AG08395 (cell line): ENCODE results near the gene GRM2.

ENCODE experiments used
- DNase-seq: peaks from one replicate; pipeline ENCODE4 v3.0.0; 2012; ENCODE audit warnings: mixed read lengths, low spot score

Gene GRM2

GRCh38 chr3:51706788-51707731 is at the start of gene GRM2:
GRM2 (plus strand) TSS chr3:51707068; CDS start chr3:51708984, 1,916 bp downstream.
- peak; percentile 92 for DNase-seq

DNA sequence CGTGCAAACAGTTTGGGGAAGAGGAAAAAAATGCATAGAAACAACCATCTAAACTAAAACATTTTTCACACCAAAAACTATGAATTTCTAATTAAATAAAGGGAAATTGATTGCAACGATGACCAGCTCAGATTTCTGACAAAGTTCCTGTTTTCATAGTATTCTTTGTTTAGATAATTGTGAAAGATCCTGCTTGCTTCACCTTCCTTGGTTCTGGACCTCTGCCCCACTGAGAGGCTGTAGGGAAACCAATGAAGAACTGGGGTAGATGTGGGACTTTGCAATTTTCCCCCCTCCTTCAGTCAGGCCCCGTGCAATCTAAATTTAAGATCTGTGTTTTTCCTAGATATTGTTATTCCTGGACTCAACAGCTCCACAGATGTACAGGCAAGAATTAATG is 49.6 kb upstream of the GRM2 start:
- no peak for DNase-seq

DNA sequence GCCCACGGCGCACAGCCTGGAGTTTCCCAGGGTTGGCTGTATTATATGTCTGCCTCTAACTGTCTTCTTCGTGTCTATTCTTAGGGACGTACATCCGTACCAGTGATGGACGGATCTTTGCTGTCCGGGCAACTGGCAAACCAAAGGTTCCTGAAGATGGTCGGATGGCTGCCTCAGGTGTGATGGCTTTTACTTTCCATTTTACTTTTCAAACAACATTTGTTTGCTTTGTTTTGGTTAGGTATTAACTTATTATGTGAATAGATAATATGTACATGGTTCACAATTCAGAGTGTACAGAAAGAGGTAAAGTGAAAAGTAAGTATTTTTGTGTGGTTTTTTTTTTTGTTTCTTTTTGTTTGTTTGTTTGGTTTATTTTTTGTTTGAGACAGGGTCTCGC is 46.9 kb upstream of the GRM2 start:
- no peak for DNase-seq

- no peak for DNase-seq
These were observed 44.4 kb upstream of the GRM2 start for GRCh38 chr3:51662456-51662855.

- peak; percentile 16 for DNase-seq
These were observed 38.1 kb upstream of the GRM2 start for GRCh38 chr3:51668756-51669155.

DNA sequence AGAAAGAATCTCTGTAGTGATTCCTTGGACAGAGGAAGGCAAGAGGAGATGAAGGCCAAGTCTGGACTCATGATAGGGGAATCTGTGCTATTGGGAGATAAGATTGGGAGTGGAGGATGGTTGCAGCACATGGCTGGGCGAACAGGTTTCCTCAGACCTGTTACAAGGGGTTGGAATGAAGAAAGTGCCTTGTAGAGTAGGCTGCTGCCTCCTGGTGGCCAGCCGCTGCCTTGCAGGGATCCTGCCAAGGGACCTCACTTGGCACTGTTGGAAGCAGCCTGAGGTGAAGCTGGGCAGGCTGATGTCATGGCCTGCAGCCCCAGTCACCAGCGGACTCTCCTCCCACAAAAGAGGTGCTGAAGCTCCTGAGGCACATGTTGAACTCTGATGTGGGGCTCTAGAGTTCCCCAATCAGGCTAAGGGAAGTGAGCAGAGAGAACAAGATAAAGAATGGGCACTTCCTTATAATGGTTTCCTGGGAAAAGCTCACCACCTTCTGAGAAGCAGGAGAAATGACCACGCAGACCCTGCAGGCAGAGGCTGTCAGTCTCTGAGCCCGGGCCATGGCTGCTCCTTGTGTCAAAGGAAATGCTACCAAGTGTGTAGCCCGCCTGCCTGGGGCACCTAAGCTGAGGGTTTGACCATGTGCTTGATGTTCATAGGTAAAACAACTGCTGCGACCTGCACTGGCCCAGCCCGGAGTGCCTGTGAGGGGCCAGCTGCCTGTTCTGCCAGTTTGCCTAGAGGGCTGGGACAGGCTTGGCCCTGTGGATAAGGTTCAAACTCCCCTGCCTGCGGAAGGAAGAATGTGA is 37.4 kb upstream of the GRM2 start:
- peak; percentile 83 for DNase-seq

DNA sequence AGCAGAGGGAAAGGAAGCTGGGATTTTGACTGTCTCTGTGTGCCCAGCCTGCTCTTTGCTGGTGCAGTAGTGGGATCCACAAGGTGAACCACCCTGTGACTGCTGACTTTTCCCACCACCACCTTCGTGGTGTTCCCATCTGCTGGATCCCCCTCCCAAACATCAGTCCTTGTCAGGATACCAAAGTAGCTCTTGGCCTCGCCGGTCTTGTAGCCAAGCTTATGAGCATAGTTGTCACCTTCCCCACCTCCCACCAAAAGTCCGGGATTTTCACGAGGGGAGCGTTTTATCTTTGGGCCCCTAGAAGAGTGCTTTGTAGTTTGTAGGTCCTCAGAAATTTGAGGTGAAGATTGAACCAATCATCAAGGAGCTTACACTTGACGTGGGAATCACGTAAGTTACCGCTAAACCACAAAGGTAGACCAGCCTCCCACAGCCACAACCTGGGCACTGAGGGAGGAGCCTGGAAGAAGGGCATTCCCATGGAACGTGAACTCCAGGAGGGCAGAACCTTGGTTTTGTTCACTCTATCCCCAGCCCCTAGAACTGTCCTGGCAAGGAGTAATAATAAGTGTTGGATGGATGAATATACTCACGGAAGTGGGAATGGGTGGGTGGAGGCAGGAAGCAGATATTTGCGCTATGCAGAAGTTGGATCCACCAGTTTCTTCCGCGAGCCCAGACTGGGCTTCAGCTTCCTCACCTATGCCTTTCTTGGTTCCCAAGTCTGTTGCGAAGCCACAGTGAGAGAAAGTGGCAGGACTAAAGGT is 36.6 kb upstream of the GRM2 start:
- DNase-seq: no peak

GRCh38 chr3:51670823-51671733 is 35.8 kb upstream of the GRM2 start, which contains the start of gene TEX264:
TEX264 (plus strand) TSS chr3:51671252; CDS start chr3:51674305, 3,053 bp downstream.
- DNase-seq: peak; percentile 99

GRCh38 chr3:51671734-51672475 is 35.0 kb upstream of the GRM2 start:
- DNase-seq: peak; percentile 81

GRCh38 chr3:51673181-51673801 is 33.6 kb upstream of the GRM2 start:
- DNase-seq: no peak

DNA sequence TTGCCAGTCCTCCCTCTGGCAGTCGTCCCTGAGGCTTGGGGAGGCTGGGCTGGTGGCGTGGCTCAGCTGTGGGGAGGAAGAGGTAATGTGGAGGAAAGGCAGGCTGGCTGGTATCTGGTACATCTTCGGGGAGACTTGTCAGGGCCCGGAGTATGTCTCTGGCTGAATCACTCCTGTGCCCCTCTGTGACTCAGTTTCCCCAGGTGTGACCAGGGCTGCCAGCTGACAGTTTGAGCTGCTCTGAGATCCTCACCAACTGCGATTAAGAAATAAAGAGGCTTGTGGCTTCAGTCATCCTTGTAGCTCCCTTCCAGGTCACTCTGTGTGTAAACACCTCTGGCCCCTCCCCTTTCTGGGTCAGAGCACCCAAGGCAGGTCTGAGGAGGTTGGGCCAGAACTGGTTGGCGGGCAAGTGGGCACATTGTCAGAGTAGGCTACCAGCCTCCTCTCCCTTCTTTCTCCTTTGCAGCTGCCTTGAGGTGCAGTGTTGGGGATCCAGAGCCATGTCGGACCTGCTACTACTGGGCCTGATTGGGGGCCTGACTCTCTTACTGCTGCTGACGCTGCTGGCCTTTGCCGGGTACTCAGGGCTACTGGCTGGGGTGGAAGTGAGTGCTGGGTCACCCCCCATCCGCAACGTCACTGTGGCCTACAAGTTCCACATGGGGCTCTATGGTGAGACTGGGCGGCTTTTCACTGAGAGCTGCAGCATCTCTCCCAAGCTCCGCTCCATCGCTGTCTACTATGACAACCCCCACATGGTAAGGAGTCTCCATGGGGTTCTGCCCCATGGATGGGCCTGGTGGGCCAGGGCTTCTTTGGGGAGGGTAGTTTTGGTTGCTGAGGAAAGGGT is 32.8 kb upstream of the GRM2 start:
- no peak for DNase-seq

GRCh38 chr3:51675201-51675611 is 31.7 kb upstream of the GRM2 start:
- DNase-seq: peak; percentile 55

DNA sequence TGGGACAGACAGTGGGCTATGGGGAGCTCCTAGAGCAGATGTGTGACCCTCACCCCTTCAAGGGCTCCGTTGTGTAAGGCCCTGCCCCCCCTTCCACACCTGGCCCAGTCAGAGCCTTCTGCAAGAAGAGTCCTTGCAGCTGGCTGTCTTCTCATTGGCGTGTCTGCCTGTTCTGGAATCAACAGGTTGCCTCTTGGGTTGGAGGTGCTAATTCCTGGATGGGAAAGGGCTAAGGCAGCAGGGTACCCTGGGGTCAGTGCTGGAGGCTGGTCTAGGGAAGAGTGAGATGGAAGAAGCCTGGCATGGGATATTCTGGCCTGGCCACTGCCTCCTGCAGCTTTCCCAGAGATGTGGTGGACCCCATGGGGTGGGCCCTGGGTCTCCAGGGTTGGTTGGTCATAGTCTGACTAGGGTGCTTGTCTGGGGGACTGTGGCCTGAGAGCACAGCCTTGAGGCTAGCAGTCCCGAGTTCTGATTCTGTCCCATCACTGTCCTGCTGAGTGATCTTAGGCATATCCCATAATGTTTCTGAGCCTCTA is 30.7 kb upstream of the GRM2 start:
- no peak for DNase-seq

DNA sequence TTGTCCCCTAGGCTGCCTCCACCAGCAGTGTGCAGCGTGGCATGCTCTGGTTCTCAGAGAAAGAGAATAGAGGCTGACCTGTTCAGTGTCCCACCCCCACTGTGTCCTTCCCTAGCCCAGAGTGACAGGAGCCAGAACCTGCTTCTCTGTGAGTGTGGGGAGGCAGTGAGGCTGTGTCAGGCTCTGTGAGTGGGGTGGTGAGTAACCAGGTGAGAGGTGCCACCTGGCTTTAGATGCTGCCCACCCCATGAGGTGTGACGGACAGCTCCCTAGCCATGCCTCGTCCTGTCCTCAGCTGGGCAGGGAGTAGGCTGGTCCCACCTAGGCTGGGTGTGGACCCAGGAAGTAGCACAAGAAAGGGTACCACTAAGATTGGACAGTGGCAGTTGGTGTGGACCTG is 29.5 kb upstream of the GRM2 start:
- DNase-seq: no peak

- no peak for DNase-seq
These were observed 28.7 kb upstream of the GRM2 start for GRCh38 chr3:51678186-51678585.

DNA sequence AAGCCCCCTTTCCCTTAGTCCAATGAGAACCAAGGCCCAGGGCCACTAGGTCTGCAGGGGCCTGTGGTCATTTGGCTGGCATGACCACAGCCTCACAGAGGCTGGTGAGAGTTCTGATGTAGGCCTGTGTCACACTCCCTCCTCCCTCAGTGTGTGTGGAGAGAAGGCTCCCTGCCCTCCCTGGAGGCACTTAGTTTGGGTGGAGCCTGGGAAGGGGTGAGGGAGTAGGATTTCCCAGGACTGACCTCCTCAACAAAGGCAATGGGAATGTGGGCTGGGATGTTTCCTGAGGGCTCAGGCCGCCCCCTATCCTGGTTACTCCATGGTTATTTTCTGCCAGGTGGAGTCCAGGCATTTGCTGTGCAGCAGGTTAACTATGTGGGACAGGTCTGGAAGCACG is 28.2 kb upstream of the GRM2 start:
- no peak for DNase-seq

DNA sequence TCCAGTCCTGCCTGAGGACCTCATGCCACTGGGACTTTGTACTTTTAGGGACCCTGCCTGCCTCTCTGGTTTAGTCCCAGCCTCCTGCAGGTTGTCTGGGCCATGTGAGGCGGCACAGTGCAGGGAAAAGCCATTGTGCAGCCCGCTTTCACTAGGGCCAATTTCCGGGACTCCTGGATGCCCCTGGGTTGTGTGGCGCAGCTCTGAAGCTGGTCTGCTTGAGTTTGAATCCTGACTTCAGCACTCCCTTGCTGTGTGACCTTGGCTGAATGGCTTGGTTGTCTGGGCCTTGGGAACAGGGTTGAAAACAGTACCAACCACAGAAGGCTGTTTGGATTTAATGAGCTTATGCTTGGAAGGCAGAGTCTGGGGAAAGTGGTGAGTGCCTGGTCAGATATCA is 27.6 kb upstream of the GRM2 start:
- DNase-seq: no peak

GRCh38 chr3:51679777-51680176 is 27.1 kb upstream of the GRM2 start:
- DNase-seq: no peak

DNA sequence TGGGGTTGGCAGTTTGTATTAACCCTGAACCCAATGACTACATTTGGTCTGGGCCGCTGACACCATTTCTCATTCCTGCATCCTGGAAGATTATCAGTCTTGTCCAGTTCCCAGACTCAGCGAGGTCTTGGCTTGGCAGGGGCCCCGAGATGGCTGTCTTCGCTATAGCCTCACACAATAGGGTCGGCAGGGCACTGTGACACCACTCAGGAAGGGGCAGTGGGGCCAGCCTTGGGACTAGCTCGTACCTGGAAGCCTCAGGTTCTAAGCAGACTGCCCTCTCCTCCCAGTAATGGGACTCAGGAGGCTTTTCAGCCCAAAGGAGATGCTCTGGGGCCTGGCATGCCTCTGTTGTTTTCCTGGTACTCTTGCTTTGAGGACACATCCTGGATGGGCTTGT is 26.7 kb upstream of the GRM2 start:
- no peak for DNase-seq
